HL-60/S4 treated with phorbol 12-myristate 13-acetate at 8.2 ng/mL for 4 days and 3 days (cell line): ENCODE results near the gene UVRAG.
"Not testable (repeated sequence)": the region's sequence is repeated elsewhere in the genome, so short reads cannot be mapped to it uniquely, and the experiment has no call there.

Experiments used
- in situ Hi-C: fragments of 300-500 bp; cut with MboI; formaldehyde crosslinking; loops from 2 replicates; pipeline ENCODE4 v1.15.0; 2022; ENCODE audit warnings: low sequenced_read_pairs

The UVRAG gene

DNA sequence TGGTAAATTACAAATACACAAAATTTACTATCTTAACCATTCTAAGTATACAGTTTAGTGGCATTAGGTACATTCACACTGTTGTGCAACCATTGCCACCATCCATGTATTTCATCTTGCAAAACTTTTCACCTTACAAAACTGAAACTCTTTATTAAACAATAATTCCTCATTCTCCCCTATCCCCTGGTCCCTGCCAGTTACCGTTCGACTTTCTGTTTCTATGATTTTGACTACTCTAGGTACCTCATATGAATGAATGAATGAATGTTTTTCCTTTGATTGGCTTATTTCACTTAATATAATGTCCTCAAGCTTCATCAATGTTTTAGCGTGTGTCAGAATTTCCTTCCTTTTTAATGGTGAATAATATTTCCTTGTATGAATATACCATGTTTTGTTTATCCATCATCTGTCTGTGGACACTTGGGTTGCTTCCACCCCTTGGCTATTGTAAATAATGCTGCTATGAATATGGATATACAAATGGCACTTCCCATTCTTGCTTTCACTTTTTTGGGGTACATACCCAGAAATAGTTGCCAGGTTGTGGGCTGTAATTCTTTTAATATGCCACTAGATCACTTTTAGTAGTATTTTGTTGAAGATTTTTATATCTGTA, 93.0 kb downstream of the UVRAG start:
- in situ Hi-C loops: no loop called here

- in situ Hi-C loops: no loop called here
These were observed 95.6 kb downstream of the UVRAG start for GRCh38 chr11:75910426-75911145.

- in situ Hi-C loops: no loop called here
These were observed 96.4 kb downstream of the UVRAG start for GRCh38 chr11:75911459-75911858.

DNA sequence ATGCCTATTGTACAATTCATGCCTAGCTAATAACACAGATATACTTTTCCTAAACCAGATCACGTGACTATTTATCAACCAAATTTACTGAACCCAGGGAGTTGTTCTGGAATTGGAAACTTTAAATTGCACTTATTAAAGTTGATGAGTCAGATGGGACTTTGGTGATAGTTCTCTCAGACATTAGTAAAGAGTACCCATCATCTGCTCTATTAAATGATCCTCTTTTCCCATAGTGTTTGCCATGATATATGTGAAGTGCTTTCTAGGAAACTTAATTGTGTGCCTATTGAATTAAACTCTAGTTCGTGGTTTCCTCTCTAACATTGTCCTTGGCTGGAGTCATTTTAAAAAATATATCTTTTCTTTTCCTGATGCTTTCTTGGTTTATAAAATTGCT, 99.0 kb downstream of the UVRAG start:
- in situ Hi-C loops: no loop called here

GRCh38 chr11:75916882-75917281, 101.9 kb downstream of the UVRAG start:
- in situ Hi-C loops: no loop called here

DNA sequence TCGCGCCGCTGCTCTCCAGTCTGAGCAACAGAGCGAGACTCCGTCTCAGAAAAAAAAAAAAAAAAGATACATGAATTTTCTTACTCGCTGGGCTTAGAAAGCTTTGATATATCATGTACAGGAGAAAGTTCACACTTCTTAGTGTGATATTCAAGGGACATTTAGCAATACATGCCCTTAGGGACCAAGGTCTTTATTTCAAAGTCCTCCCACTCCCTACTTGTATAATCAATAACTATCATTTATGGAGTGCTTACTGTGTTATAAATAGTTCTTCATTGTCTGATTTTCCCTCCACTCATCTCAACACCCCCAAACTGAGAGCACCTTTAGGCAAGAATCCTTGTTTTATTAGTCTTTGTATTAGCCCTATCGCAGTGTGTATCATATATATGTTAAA, 103.3 kb downstream of the UVRAG start:
- in situ Hi-C loops: no loop called here

- in situ Hi-C loops: no loop called here
These were observed 104.5 kb downstream of the UVRAG start for GRCh38 chr11:75919525-75919924.

GRCh38 chr11:75920848-75921247, 105.8 kb downstream of the UVRAG start:
- in situ Hi-C loops: no loop called here

DNA sequence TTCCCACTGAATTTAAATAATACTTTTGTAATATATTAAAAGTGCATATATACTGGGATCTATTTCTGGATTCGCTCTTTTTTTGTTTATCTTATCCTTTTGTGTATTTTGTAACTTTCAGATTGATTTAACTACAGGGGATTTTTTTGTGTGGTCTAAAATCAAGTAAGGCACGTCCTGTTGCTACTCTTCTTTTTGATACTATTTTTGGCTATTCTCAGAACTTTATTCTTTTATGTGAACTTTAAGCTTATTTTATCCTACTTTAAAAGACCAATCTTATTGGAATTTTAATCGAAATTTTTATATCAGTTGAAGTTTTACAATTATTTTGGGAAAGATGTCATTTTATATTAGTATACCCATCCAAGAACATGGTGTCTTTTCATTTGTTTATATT, 106.8 kb downstream of the UVRAG start:
- in situ Hi-C loops: no loop called here

GRCh38 chr11:75924966-75925784, 110.2 kb downstream of the UVRAG start:
- in situ Hi-C loops: no loop called here

DNA sequence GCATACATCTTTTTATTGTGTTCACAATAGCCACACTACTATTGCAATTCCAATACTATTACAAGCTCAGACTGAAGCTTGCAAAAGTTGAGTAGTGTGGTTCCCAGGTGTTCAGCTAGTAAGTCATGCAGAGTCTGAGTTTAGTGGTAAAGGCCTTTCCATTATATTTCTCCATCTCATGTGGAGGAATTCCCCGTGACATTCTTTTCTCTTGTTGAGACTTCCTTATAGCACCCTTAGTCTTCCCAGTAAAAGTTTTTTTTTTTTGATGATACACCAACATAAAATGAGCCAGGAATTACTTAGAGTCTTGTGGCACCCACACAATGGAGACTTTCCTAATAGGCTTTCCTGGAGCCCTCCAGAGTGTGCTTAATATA, 110.8 kb downstream of the UVRAG start:
- in situ Hi-C loops: no loop called here

DNA sequence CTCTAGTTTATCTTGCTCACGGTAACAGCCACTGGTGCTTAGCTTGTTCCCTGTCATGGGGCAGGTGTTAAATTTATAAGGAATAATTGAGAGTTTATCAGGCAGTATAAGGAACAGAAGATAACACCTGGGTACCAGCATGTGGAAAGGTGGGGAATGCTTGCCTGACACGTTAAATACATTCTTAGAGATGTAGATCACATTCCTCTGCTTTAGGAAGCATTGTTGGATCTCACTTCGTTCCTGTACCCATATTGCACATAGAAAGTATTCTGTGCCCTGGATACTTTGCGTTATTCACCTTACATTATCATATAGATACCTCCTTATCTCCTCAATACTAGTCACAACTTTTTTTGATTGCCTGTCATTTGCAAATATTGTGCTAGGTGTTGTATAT, 114.7 kb downstream of the UVRAG start:
- in situ Hi-C loops: no loop called here

GRCh38 chr11:75930534-75930933, 115.5 kb downstream of the UVRAG start:
- in situ Hi-C loops: no loop called here

DNA sequence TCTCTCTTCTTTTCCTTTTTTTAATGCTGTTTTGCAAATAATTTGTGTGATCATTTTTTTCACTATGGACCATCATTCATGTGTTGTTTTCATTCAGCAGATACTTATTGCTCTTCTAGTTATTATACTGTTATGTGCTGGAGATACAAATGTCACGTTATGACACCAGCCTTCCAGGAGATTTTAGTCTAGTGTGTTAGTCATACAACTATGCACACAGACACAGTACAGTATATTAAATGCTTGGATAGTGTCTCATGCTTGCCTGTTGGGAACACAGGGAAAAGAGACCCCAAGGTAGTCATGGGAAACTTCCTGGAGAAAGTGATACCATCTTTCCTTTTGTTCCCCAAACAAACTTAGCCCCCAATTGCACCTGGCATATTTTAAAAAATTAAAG, 116.1 kb downstream of the UVRAG start:
- in situ Hi-C loops: no loop called here

GRCh38 chr11:75933736-75934135, 118.7 kb downstream of the UVRAG start:
- in situ Hi-C loops: not testable (repeated sequence)

DNA sequence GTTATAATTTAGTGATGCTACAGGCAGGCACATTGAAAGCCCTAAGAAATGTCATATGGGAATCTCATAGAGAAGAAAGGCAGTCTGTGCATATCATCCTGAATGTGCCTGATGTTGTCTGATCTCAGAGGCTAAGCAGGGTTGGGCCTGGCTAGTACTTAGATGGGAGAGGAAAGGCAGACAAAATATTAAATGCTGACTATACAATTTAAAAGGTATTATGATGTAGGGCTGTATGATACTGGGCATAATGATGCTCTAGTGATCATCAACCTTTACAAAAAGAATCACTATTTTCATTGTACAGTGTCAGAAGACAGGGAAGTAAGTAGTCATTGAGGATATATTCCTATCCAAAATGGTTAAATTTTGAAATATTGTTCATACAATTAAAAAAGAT, 119.8 kb downstream of the UVRAG start:
- in situ Hi-C loops: no loop called here

DNA sequence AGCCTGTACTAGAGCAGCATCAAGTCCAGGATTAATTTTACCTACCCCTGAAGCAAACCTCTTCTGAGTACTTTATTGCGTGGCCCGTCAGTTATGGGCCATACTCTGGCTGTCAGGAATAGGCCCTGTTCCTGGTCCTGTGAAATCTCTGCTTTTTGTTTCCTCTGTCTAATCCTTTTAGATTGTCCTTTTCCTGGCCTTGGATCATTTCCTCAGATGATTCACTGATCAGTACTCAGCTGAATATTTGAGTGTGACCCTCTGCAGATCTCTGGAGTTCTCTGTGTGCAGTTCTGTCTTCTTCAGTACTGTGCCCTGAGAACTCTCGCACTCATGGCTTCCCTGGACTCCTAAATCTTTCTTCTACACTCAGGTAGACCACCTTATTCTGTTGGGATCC, 123.5 kb downstream of the UVRAG start:
- in situ Hi-C loops: no loop called here

- in situ Hi-C loops: no loop called here
These were observed 124.5 kb downstream of the UVRAG start for GRCh38 chr11:75939516-75939915.

DNA sequence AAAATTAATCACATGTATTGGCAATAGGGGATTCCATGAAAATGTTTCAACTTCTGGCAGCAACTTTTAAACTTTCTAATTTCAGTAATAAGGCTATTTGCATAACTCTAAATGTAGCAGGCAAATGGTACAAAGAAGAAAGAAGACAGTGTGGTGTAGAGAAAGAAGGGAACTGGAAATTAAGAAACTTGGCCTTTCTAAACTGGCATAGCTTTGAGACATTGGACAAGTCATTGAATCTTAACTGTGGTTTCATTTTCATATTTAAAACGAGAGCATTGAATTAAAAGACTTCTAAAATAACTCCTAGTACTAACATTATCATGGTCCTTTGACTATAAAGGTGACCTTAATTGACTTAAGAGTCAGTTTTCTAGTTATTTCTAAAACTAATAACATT, 125.0 kb downstream of the UVRAG start:
- in situ Hi-C loops: no loop called here

- in situ Hi-C loops: no loop called here
These were observed 125.9 kb downstream of the UVRAG start for GRCh38 chr11:75940911-75941310.

DNA sequence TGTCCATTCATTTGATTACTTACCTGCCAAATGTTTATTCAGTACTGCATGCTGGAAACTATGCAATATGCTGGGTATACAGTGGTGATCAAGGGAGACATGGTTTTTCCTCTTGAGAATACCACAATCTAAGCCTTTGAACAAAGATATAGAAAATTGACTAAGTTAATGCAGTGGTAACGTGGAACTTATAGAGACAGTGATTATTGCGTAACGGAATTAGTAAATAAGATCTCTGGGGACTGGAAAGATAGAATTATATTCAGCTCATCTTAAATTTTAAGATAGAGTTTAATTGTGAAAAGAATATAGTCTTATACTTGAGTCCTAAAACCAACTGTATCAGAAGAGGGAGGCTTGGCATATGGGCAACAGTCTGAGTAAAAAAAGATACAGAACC, 129.5 kb downstream of the UVRAG start:
- in situ Hi-C loops: no loop called here

- in situ Hi-C loops: no loop called here
These were observed 130.4 kb downstream of the UVRAG start for GRCh38 chr11:75945446-75945845.
